Measurements from ENCODE around the gene PLCB3. TPM values are rescaled to one million over a fixed set of nuclear protein-coding genes. Genes with fewer than 3 reads are reported as not detected.
A peak's percentile ranks its signal among the peaks of the same experiment; 100 is the strongest.

The PLCB3 gene
- total and polyA plus RNA-seq, 12 donors = 5.0 to 89.5 (median 41.2) TPM

GRCh38 chr11:64216879-64217278, 34.5 kb upstream of the PLCB3 start:
- no peaks in the 10 kb centered on the region for H3K9me3 ChIP-seq (replicated peaks in 1 of 3)
- H3K27ac ChIP-seq = no peak overlapping the region
- TF ChIP-seq CTCF (IDR thresholded peaks at IDR 0.05) (no peak), POLR2A (IDR thresholded peaks at IDR 0.05) (no peak)
- peak in 1 of 7 donors; percentile 10 for DNase-seq
- H3K4me1 ChIP-seq (replicated peaks in 1 of 2) = no peaks in the 10 kb centered on the region
- H3K4me3 ChIP-seq = no peak overlapping the region
- H3K27me3 ChIP-seq = no peaks in the 10 kb centered on the region
- 86 to 93% (median 88%) methylated on average over 6 of the region's 6 CpGs for WGBS, 4 donors
- intact Hi-C loops (cut with DNase I) = no loop called here
- H3K36me3 ChIP-seq (replicated peaks in 1 of 2) = peaks cover 0 to 3% of the 10 kb centered on the region in 2 donors

GRCh38 chr11:64218628-64219353, 32.5 kb upstream of the PLCB3 start:
- intact Hi-C loops (cut with DNase I) = no loop called here
- Histone ChIP-seq H3K4me1 (replicated peaks in 1 of 2) (no peaks in the 10 kb centered on the region), H3K27ac (no peak overlapping the region), H3K27me3 (no peaks in the 10 kb centered on the region), H3K36me3 (replicated peaks in 1 of 2) (peaks cover 0 to 11% of the 10 kb centered on the region in 2 donors), H3K9me3 (replicated peaks in 1 of 3) (no peaks in the 10 kb centered on the region), H3K4me3 (no peak overlapping the region)
- 66 to 74% (median 73%) methylated on average over 4 to 11 of the region's 11 CpGs for whole genome bisulfite sequencing, 4 donors
- DNase-seq = peak in 1 of 7 donors; percentile 10
- no peak for TF ChIP-seq CTCF (IDR thresholded peaks at IDR 0.05)
- TF ChIP-seq POLR2A (IDR thresholded peaks at IDR 0.05) = no peak

GRCh38 chr11:64219354-64219684, 32.0 kb upstream of the PLCB3 start:
- Histone ChIP-seq H3K36me3 (replicated peaks in 1 of 2) (peaks cover 0 to 12% of the 10 kb centered on the region in 2 donors), H3K27ac (no peak overlapping the region), H3K4me3 (no peak overlapping the region), H3K9me3 (replicated peaks in 1 of 3) (no peaks in the 10 kb centered on the region), H3K27me3 (no peaks in the 10 kb centered on the region), H3K4me1 (replicated peaks in 1 of 2) (no peaks in the 10 kb centered on the region)
- peak in 1 of 7 donors; percentile 27 for DNase-seq
- WGBS, 4 donors = 20 to 80% (median 76%) methylated on average over 1 to 7 of the region's 7 CpGs
- TF ChIP-seq POLR2A (IDR thresholded peaks at IDR 0.05) (no peak), CTCF (IDR thresholded peaks at IDR 0.05) (no peak)
- intact Hi-C loops (cut with DNase I) = no loop called here

- intact Hi-C loops (cut with DNase I) = no loop called here
- 73 to 86% (median 79%) methylated on average over 5 to 10 of the region's 10 CpGs for WGBS, 4 donors
These were observed 31.6 kb upstream of the PLCB3 start for GRCh38 chr11:64219755-64220154.

More at GRCh38 chr11:64219755-64220154, 31.6 kb upstream of the PLCB3 start:
- Histone ChIP-seq H3K27ac (no peak overlapping the region), H3K4me1 (replicated peaks in 1 of 2) (peaks cover 0 to 3% of the 10 kb centered on the region in 2 donors), H3K4me3 (no peak overlapping the region), H3K9me3 (replicated peaks in 1 of 3) (no peaks in the 10 kb centered on the region), H3K27me3 (no peaks in the 10 kb centered on the region), H3K36me3 (replicated peaks in 1 of 2) (peaks cover 0 to 12% of the 10 kb centered on the region in 2 donors)
- DNase-seq = no peak
- no peak for TF ChIP-seq CTCF (IDR thresholded peaks at IDR 0.05)
- no peak for TF ChIP-seq POLR2A (IDR thresholded peaks at IDR 0.05)
